Neural cell (in vitro differentiated cells): ENCODE data around the gene WFS1.

Experiments
- CTCF ChIP-seq: fragments of 450-650 bp; IDR thresholded peaks from 2 replicates; pipeline ENCODE4 v1.5.1; 2014; ENCODE audit warnings: antibody characterized with exemption, mild to moderate bottlenecking, moderate library complexity; ENCODE audit not compliant: poor library complexity, severe bottlenecking
- EP300 ChIP-seq: fragments of 450-650 bp; conservative IDR thresholded peaks from 2 replicates; pipeline ENCODE4 v1.6.1; 2014; ENCODE audit warnings: antibody characterized with exemption, mild to moderate bottlenecking, moderate library complexity; ENCODE audit not compliant: poor library complexity, severe bottlenecking
- EZH2 ChIP-seq: fragments of 200-600, 300-800 bp; shearing (Covaris generic), sonication (generic); IDR thresholded peaks from 2 replicates; pipeline ENCODE4 v1.6.1; 2014; ENCODE audit warnings: antibody characterized with exemption, low read length, borderline replicate concordance, mild to moderate bottlenecking; ENCODE audit not compliant: insufficient read depth, poor library complexity, severe bottlenecking
- MXI1 ChIP-seq: fragments of 450-650 bp; conservative IDR thresholded peaks from 2 replicates; pipeline ENCODE4 v1.6.1; 2014; ENCODE audit warnings: antibody characterized with exemption, mild to moderate bottlenecking; ENCODE audit not compliant: poor library complexity, severe bottlenecking
- POLR2AphosphoS5 ChIP-seq: IDR thresholded peaks from 2 replicates; pipeline ENCODE4 v1.6.1; 2012
- RAD21 ChIP-seq: fragments of 450-650 bp; conservative IDR thresholded peaks from 2 replicates; pipeline ENCODE4 v1.6.1; 2014; ENCODE audit warnings: antibody characterized with exemption, mild to moderate bottlenecking, moderate library complexity
- SMC3 ChIP-seq: fragments of 450-650 bp; conservative IDR thresholded peaks from 2 replicates; pipeline ENCODE4 v1.6.1; 2014; ENCODE audit warnings: antibody characterized with exemption, mild to moderate bottlenecking, moderate library complexity; ENCODE audit not compliant: poor library complexity

- TF ChIP-seq EZH2 = no peak
- TF ChIP-seq POLR2AphosphoS5 = no peak
- TF ChIP-seq CTCF = no peak
- TF ChIP-seq RAD21 = no peak
- TF ChIP-seq EP300 = no peak
- no peak for TF ChIP-seq MXI1
- no peak for TF ChIP-seq SMC3
These were observed 12.7 kb downstream of the WFS1 start for GRCh38 chr4:6282314-6282771.
